Mucosa of gallbladder (tissue), 1 donor: ENCODE results near the gene CCR6. TPM values are rescaled to one million over a fixed set of nuclear protein-coding genes. Genes with fewer than 3 reads are reported as not detected.
"Not testable (repeated sequence)": the region's sequence is repeated elsewhere in the genome, so short reads cannot be mapped to it uniquely, and the experiment has no call there.

Source experiments
- DNase-seq: peaks from one replicate; pipeline ENCODE4 v3.0.0-alpha.2; 2020; ENCODE audit warnings: low spot score
- total RNA-seq: library from RNA; stranded (reverse); gene quantifications from one replicate; pipeline ENCODE4 v1.2.1, GENCODE V29; 2021
- donor health status: DM: no; HTN: no; CAD: no.

CCR6 gene
- total RNA-seq, 1 donor from 2014 or later: 1.3 TPM

- DNase-seq: not testable (repeated sequence)
Observed at GRCh38 chr6:167168296-167168695, 45.4 kb downstream of the CCR6 start.

DNA sequence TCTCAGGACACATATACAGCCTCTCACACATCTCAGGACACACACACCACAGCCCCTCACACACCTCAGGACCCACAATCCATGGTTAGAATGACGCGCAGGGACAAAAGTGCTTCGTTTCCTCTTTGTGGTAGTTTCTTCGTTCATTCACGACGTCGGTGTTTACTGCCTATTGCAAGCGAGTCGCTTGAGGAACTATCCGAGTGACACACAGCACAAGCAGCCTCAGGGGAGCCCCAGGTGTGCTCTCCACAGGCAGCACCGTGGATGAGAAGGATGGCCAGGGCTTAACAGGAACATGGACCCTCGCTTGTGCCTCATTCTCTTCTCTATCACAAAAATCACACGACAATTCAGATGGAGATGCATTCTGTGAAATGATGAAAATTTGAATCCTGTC lies 47.0 kb downstream of the CCR6 start:
- DNase-seq: not testable (repeated sequence)

DNA sequence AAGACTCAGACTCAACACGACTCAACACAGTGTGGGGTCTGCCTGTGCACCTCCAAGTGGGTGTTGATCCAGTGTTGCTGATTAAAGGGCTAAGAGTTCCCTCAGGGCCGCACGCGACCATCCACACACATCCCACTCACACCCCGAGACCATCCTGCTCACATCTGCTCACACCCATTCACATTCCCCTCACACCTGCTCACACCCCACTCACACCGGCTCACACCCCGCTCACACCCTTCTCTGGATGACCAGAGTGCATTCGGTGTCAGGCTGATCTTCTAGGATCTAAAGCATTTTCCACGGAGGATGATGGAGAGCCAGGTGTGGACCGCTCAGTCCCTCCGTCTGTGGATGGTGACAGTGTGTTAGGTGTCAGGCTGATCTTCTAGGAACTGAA lies 48.4 kb downstream of the CCR6 start:
- not testable (repeated sequence) for DNase-seq

- DNase-seq: not testable (repeated sequence)
Observed at GRCh38 chr6:167172011-167172410, 49.1 kb downstream of the CCR6 start.

DNA sequence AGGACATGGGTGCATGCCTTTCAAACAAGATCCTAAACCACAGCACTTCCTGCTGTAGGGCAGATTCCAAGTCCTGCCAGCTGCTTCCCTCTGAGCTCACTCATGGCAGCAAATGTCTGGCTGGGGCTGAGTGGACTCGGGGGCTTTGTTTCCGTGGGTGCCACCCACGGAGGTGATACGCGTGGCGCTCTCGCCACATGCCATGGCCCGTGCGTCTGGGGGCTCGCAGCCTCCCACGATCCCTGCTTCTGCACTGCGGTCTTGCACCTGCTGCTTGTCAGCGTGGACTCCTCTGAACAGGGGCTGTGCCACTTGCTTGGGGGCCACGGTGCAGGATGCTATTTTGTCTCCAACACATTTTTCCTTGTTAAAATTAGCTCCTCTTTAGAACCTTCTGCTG lies 54.4 kb downstream of the CCR6 start:
- not testable (repeated sequence) for DNase-seq

GRCh38 chr6:167178896-167179655 lies 56.2 kb downstream of the CCR6 start:
- not testable (repeated sequence) for DNase-seq

- DNase-seq: not testable (repeated sequence)
Observed at GRCh38 chr6:167180086-167180485, 57.2 kb downstream of the CCR6 start.

GRCh38 chr6:167181351-167181750 lies 58.5 kb downstream of the CCR6 start:
- DNase-seq: not testable (repeated sequence)

DNA sequence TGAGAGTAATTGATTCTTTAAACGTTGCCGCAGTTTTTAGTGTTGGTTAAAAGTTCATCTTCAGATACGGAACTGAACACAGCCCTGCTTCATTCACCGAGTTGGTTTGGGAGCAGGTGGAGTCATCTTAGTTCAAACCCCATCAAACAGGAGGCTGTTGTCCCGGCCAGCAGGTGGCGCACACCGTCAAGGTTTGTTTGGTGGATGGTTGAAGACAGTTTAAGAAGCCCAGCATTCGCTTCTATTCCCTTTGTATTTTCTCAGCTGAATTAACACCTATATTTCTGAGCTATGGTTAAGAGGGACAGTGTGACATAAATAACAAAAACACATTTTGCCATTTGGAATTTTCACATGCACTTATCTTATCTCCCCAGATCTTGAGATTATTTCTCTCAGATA lies 60.0 kb downstream of the CCR6 start:
- DNase-seq: not testable (repeated sequence)

- DNase-seq: not testable (repeated sequence)
Observed at GRCh38 chr6:167185101-167185500, 62.2 kb downstream of the CCR6 start.

- not testable (repeated sequence) for DNase-seq
Observed at GRCh38 chr6:167187275-167187674, 64.4 kb downstream of the CCR6 start.

Other genes with a start within 250 kb of the CCR6 start
- gene RNASET2, start 166.5 kb upstream of the CCR6 start, total RNA-seq: 146 TPM
- 18.8 TPM for gene CEP43, start 123.7 kb upstream of the CCR6 start, total RNA-seq
- not detected for gene GPR31, start 34.9 kb downstream of the CCR6 start, total RNA-seq
- 14.3 TPM for gene UNC93A, start 168.2 kb downstream of the CCR6 start, total RNA-seq
- not detected for gene TTLL2, start 202.0 kb downstream of the CCR6 start, total RNA-seq